Stomach (tissue), 4 donors: ENCODE results near the gene CA12.

Experiments used
- EP300 ChIP-seq: sonication (generic); formaldehyde crosslinking; IDR thresholded peaks from one replicate; pipeline ENCODE4 v1.6.1; 2017; ENCODE audit warnings: antibody characterized with exemption
- POLR2A ChIP-seq, 4 donors: fragments of 450-650 bp; IDR thresholded peaks; one replicate each; pipeline ENCODE4 v1.6.1; 2016; ENCODE audit warnings: antibody characterized with exemption in 4 of 4, control low read depth in 2 of 4, mild to moderate bottlenecking in 1 of 4, moderate library complexity in 1 of 4
- POLR2AphosphoS5 ChIP-seq, 3 donors: sonication (generic); formaldehyde crosslinking; IDR thresholded peaks; one replicate each; pipeline ENCODE4 v1.6.1; 2016; ENCODE audit warnings: antibody characterized with exemption in 3 of 3
- TF ChIP-seq, protein P1 (sequence below), 7 experiments: fragments of 450-650 bp in 4 of 7; fragments of 200-600 bp in 3 of 7; sonication (generic) in 3 of 7; IDR thresholded peaks; one replicate each; pipeline ENCODE4 v1.5.1; 2016 to 2019; ENCODE audit warnings: antibody characterized with exemption in 7 of 7, control low read depth in 2 of 7, mild to moderate bottlenecking in 1 of 7

DNA sequence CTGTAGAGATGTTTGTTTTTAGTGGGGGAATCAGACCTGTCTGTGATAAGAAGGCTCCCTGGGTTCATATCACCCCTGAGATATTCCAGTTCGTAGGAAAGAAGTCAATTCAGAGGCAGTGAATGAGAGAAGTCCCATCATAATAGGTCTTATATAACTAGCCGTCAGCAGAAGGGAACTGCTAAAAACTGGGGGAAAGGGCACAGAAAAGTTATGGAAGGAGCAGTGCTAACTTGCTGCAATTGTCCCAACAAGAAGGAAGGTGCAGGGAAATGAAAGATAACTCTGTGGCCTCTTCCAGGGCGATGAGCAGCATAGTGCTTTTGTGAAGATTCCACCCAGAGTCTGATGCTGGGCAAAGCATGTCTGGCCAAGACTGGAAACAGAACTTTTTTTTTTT is 9.0 kb upstream of the CA12 start:
- no peak for TF ChIP-seq POLR2AphosphoS5 (IDR thresholded peaks at IDR 0.05)
- TF ChIP-seq, protein P1, sequence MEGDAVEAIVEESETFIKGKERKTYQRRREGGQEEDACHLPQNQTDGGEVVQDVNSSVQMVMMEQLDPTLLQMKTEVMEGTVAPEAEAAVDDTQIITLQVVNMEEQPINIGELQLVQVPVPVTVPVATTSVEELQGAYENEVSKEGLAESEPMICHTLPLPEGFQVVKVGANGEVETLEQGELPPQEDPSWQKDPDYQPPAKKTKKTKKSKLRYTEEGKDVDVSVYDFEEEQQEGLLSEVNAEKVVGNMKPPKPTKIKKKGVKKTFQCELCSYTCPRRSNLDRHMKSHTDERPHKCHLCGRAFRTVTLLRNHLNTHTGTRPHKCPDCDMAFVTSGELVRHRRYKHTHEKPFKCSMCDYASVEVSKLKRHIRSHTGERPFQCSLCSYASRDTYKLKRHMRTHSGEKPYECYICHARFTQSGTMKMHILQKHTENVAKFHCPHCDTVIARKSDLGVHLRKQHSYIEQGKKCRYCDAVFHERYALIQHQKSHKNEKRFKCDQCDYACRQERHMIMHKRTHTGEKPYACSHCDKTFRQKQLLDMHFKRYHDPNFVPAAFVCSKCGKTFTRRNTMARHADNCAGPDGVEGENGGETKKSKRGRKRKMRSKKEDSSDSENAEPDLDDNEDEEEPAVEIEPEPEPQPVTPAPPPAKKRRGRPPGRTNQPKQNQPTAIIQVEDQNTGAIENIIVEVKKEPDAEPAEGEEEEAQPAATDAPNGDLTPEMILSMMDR (IDR thresholded peaks at IDR 0.05), result no peak
- TF ChIP-seq EP300, result no peak
- TF ChIP-seq POLR2A (IDR thresholded peaks at IDR 0.05), result no peak
